A549 (cell line): ENCODE data around the gene ITGA2. TPM values are rescaled to one million over a fixed set of nuclear protein-coding genes. Genes with fewer than 3 reads are reported as not detected.

Source experiments
- ATAC-seq, 2 experiments: fragments of 200-7000 bp in 1 of 2; fragments of >200 bp in 1 of 2; cut with Nextera tagmentation in 1 of 2; cut with Tn5 transposase in 1 of 2; 3 replicates each; pipeline versions ENCODE4 v1.8.0 to v1.9.1; 2018 to 2020; ENCODE audit warnings: mild to moderate bottlenecking in 1 of 2, moderate library complexity in 1 of 2
- CTCF ChIA-PET: fragments of 300-600 bp; sonication (Branson Sonifier 250); formaldehyde crosslinking; extraction: SDS; loops from one replicate; lab custom pipeline; 2021; ENCODE audit warnings: antibody characterized with exemption, inconsistent platforms; lab: Yijun Ruan, JAX
- POLR2A ChIA-PET: fragments of 350-600 bp; formaldehyde crosslinking; extraction: SDS; loops from one replicate; lab custom pipeline; 2021; ENCODE audit warnings: antibody characterized with exemption, inconsistent platforms; lab: Yijun Ruan, JAX
- DNase-seq, 2 experiments: peaks; one replicate each; pipeline versions ENCODE4 v3.0.0 to v3.0.0-alpha.2; 2011 to 2016; ENCODE audit warnings: low read depth in 1 of 2, low spot score in 1 of 2
- FAIRE-seq: peaks from 2 replicates; lab custom pipeline; 2011; peaks lifted over from hg19 to GRCh38; lab: Jason Lieb, UNC
- H3K27ac ChIP-seq, 2 experiments: fragments of >200 bp; sonication (Bioruptor Twin); formaldehyde crosslinking; 3 replicates each; pipeline ENCODE4 v1.5.1; 2016 to 2017
- H3K4me1 ChIP-seq: fragments of >200 bp; sonication (Bioruptor Twin); formaldehyde crosslinking; 3 replicates; pipeline ENCODE4 v1.6.1; 2016
- H3K4me2 ChIP-seq: fragments of >200 bp; sonication (Bioruptor Twin); formaldehyde crosslinking; 3 replicates; pipeline ENCODE4 v1.6.1; 2016
- H3K4me3 ChIP-seq: fragments of >200 bp; sonication (Bioruptor Twin); formaldehyde crosslinking; 3 replicates; pipeline ENCODE4 v1.5.1; 2016
- H3K9me3 ChIP-seq: fragments of >200 bp; sonication (Bioruptor Twin); formaldehyde crosslinking; 3 replicates; pipeline ENCODE4 v1.6.1; 2016
- CHD2 ChIP-seq: fragments of 150-350 bp; IDR thresholded peaks from 2 replicates; pipeline ENCODE4 v1.6.1; 2014; ENCODE audit warnings: low read length; ENCODE audit not compliant: partially characterized antibody
- EHMT2 ChIP-seq: fragments of 200-600 bp; sonication (generic); IDR thresholded peaks from 2 replicates; pipeline ENCODE4 v1.6.1; 2016; ENCODE audit warnings: antibody characterized with exemption, low read depth, mild to moderate bottlenecking, moderate library complexity
- ELK1 ChIP-seq: fragments of 150-350 bp; IDR thresholded peaks from 2 replicates; pipeline ENCODE4 v1.6.1; 2014; ENCODE audit warnings: low read depth, mild to moderate bottlenecking, low read length
- ESRRA ChIP-seq: fragments of 150-350 bp; IDR thresholded peaks from 2 replicates; pipeline ENCODE4 v1.6.1; 2014; ENCODE audit warnings: mild to moderate bottlenecking, low read length, borderline replicate concordance
- FOSB ChIP-seq: fragments of 250-450 bp; sonication (Bioruptor Pico); IDR thresholded peaks from 2 replicates; pipeline ENCODE4 v1.5.0; 2020; ENCODE audit warnings: mild to moderate bottlenecking, moderate library complexity
- FOSL2 ChIP-seq, 2 experiments: fragments of 450-650 bp in 1 of 2; fragments of >200 bp in 1 of 2; sonication (Bioruptor Twin) in 1 of 2; formaldehyde crosslinking; IDR thresholded peaks; 2 replicates each; pipeline versions ENCODE4 v1.5.0 to v1.6.1; 2016 to 2020; ENCODE audit warnings: mild to moderate bottlenecking in 1 of 2, moderate library complexity in 1 of 2
- FOXS1 ChIP-seq: fragments of 250-450 bp; sonication (Bioruptor Pico); IDR thresholded peaks from 2 replicates; pipeline ENCODE4 v1.5.0; 2020; ENCODE audit warnings: mild to moderate bottlenecking, moderate library complexity
- GATA3 ChIP-seq: IDR thresholded peaks from 2 replicates; pipeline ENCODE4 v1.6.1; 2012; ENCODE audit warnings: borderline replicate concordance
- HDAC2 ChIP-seq: fragments of 200-600 bp; sonication (generic); IDR thresholded peaks from 2 replicates; pipeline ENCODE4 v1.6.1; 2016
- HEYL ChIP-seq: fragments of 250-450 bp; sonication (Bioruptor Pico); IDR thresholded peaks from 2 replicates; pipeline ENCODE4 v1.8.0; 2021; ENCODE audit warnings: mild to moderate bottlenecking, moderate library complexity
- HMGXB4 ChIP-seq: fragments of 250-450 bp; sonication (Bioruptor Pico); IDR thresholded peaks from 2 replicates; pipeline ENCODE4 v1.5.0; 2021; ENCODE audit warnings: mild to moderate bottlenecking, moderate library complexity, borderline replicate concordance
- HOXA7 ChIP-seq: fragments of 250-450 bp; sonication (Bioruptor Pico); IDR thresholded peaks from 2 replicates; pipeline ENCODE4 v1.5.0; 2020; ENCODE audit warnings: mild to moderate bottlenecking, moderate library complexity
- HOXB13 ChIP-seq: fragments of 250-450 bp; sonication (Bioruptor Pico); IDR thresholded peaks from 2 replicates; pipeline ENCODE4 v1.5.0; 2020; ENCODE audit warnings: low read depth, mild to moderate bottlenecking, moderate library complexity
- JUN ChIP-seq, 2 experiments: fragments of >200 bp; sonication (Bioruptor Twin); formaldehyde crosslinking; IDR thresholded peaks; 2 replicates in 1 of 2; 3 replicates in 1 of 2; pipeline ENCODE4 v1.6.1; 2016 to 2017
- JUNB ChIP-seq: fragments of >200 bp; sonication (Bioruptor Twin); formaldehyde crosslinking; IDR thresholded peaks from 2 replicates; pipeline ENCODE4 v1.6.1; 2016
- MAX ChIP-seq: IDR thresholded peaks from 2 replicates; pipeline ENCODE4 v1.6.1; 2012
- NPAS2 ChIP-seq: fragments of 250-450 bp; sonication (Bioruptor Pico); IDR thresholded peaks from 2 replicates; pipeline ENCODE4 v1.8.0; 2022; ENCODE audit warnings: mild to moderate bottlenecking, moderate library complexity, borderline replicate concordance
- PHF8 ChIP-seq: fragments of 200-600 bp; sonication (generic); IDR thresholded peaks from 2 replicates; pipeline ENCODE4 v1.6.1; 2016; ENCODE audit warnings: low read depth, mild to moderate bottlenecking, antibody characterized with exemption, moderate library complexity, borderline replicate concordance
- POLR2A ChIP-seq: IDR thresholded peaks from 2 replicates; pipeline ENCODE4 v1.6.1; 2012; ENCODE audit warnings: mild to moderate bottlenecking, low read length
- POLR2AphosphoS2 ChIP-seq: conservative IDR thresholded peaks from 2 replicates; pipeline ENCODE4 v1.6.1; 2012; ENCODE audit warnings: low read length, improper control_type of control experiment, inconsistent platforms
- RARB ChIP-seq: fragments of 250-450 bp; sonication (Bioruptor Pico); IDR thresholded peaks from 2 replicates; pipeline ENCODE4 v1.8.0; 2021; ENCODE audit warnings: mild to moderate bottlenecking, moderate library complexity
- RCOR1 ChIP-seq: fragments of 150-350 bp; IDR thresholded peaks from 2 replicates; pipeline ENCODE4 v1.6.1; 2014; ENCODE audit warnings: antibody characterized with exemption, low read length, low read depth
- RNF2 ChIP-seq: fragments of 200-600 bp; sonication (generic); IDR thresholded peaks from 2 replicates; pipeline ENCODE4 v1.6.1; 2016; ENCODE audit warnings: low read depth, mild to moderate bottlenecking, antibody characterized with exemption, moderate library complexity, borderline replicate concordance
- SREBF2 ChIP-seq: fragments of 450-650 bp; IDR thresholded peaks from 2 replicates; pipeline ENCODE4 v1.6.1; 2014; ENCODE audit warnings: mild to moderate bottlenecking, moderate library complexity
- TP53 ChIP-seq: fragments of 250-450 bp; sonication (Bioruptor Pico); IDR thresholded peaks from 2 replicates; pipeline ENCODE4 v1.5.0; 2021; ENCODE audit warnings: mild to moderate bottlenecking, moderate library complexity
- ZC3H11A ChIP-seq: fragments of 450-650 bp; IDR thresholded peaks from 2 replicates; pipeline ENCODE4 v1.6.1; 2014; ENCODE audit warnings: antibody characterized with exemption, mild to moderate bottlenecking
- ZFP36 ChIP-seq: fragments of 450-650 bp; IDR thresholded peaks from 2 replicates; pipeline ENCODE4 v1.6.1; 2014; ENCODE audit warnings: borderline replicate concordance; ENCODE audit not compliant: partially characterized antibody
- WGBS: methylation state at CpG from one replicate; pipeline ENCODE4 v1.1.6; 2017; ENCODE audit errors: missing lambda C conversion rate; 5-methylcytosine and 5-hydroxymethylcytosine counted together
- polyA plus RNA-seq, 4 experiments: library from polyadenylated mRNA; depleted of rRNA in 3 of 4; stranded (reverse); fragments of >200 nt; fragmentation: RNase III in 1 of 4; extraction: RNeasy Plus Mini Kit Qiagen cat#74134 plus additional on column Dnase treatment in 1 of 4; gene quantifications; 2 replicates in 3 of 4; 3 replicates in 1 of 4; pipeline ENCODE4 v1.2.3, GENCODE V29; 2011 to 2017

The ITGA2 gene
- polyA plus RNA-seq, 2 of the 4 experiments (the other 2 are of a cell fraction) = 8.5 to 28.0 TPM

GRCh38 chr5:53118879-53119278, 129.7 kb downstream of the ITGA2 start:
- Histone ChIP-seq H3K27ac (no peak overlapping the region), H3K4me3 (no peak overlapping the region), H3K4me2 (no peak overlapping the region), H3K9me3 (no peaks in the 10 kb centered on the region), H3K4me1 (no peaks in the 10 kb centered on the region)
- ChIA-PET POLR2A (interaction anchor here (1.3 kb wide), 1 partner anchor 9 kb away, joined by 4 read pairs; the partner anchor contains the start of gene MOCS2), CTCF (interaction anchor here (1.0 to 2.9 kb wide), 3 partner anchors 170 to 1115 kb away, joined by 3 to 9 read pairs (median 4); no protein-coding TSS in a partner anchor)
- DNase-seq = no peak
- 85% methylated on average over 5 of the region's 5 CpGs for WGBS
- FAIRE-seq = no peak
- ATAC-seq = no peak
- TF ChIP-seq HOXB13 (CRISPR knock-in tag) = no peak
- TF ChIP-seq JUNB = no peak
- TF ChIP-seq EHMT2 = no peak
- no peak for TF ChIP-seq FOSB
- no peak for TF ChIP-seq POLR2A
- no peak for TF ChIP-seq ELK1
- no peak for TF ChIP-seq NPAS2 (CRISPR knock-in tag)
- no peak for TF ChIP-seq MAX
- TF ChIP-seq HDAC2 = no peak
- TF ChIP-seq HOXA7 = no peak
- TF ChIP-seq ZC3H11A = no peak
- TF ChIP-seq POLR2AphosphoS2 = no peak
- TF ChIP-seq SREBF2 = no peak
- no peak for TF ChIP-seq FOXS1
- TF ChIP-seq ZFP36 = no peak
- no peak for TF ChIP-seq RNF2
- TF ChIP-seq ESRRA = no peak
- no peak for TF ChIP-seq JUN (IDR thresholded peaks at IDR 0.05)
- TF ChIP-seq HEYL (CRISPR knock-in tag) = no peak
- TF ChIP-seq HMGXB4 (CRISPR knock-in tag) = no peak

GRCh38 chr5:53120165-53120564, 131.0 kb downstream of the ITGA2 start:
- H3K27ac ChIP-seq = no peak overlapping the region
- POLR2A ChIA-PET = no interaction called here
- TF ChIP-seq PHF8 (no peak), ESRRA (no peak), GATA3 (no peak), RCOR1 (no peak), CHD2 (no peak), TP53 (no peak), FOSB (no peak), RARB (no peak), FOSL2 (IDR thresholded peaks at IDR 0.05) (no peak), FOSL2 (CRISPR knock-in tag; IDR thresholded peaks at IDR 0.05) (no peak)
- H3K4me1 ChIP-seq = no peaks in the 10 kb centered on the region
- ATAC-seq (no peak), DNase-seq (no peak), FAIRE-seq (no peak)
- no peak overlapping the region for H3K4me2 ChIP-seq
- CTCF ChIA-PET = interaction anchor here (1.8 to 2.9 kb wide), 2 partner anchors 172 to 1108 kb away, joined by 4 to 9 read pairs; no protein-coding TSS in a partner anchor
- H3K4me3 ChIP-seq = no peak overlapping the region
- H3K9me3 ChIP-seq = no peaks in the 10 kb centered on the region
- WGBS = 90% methylated on average over 1 of the region's 1 CpG
